Tibial nerve (tissue), 4 donors: ENCODE data around the gene LHFPL3. TPM values are rescaled to one million over a fixed set of nuclear protein-coding genes. Genes with fewer than 3 reads are reported as not detected.

ENCODE experiments used
- DNase-seq, 2 donors: peaks; one replicate each; pipeline ENCODE4 v3.0.0-alpha.2; 2019; ENCODE audit warnings: low spot score in 2 of 2
- H3K27ac ChIP-seq, 4 donors: fragments of 200-600 bp; sonication (generic) in 3 of 4; one replicate each; pipeline ENCODE4 v1.5.1; 2017 to 2019; ENCODE audit warnings: mild to moderate bottlenecking in 1 of 4
- H3K27me3 ChIP-seq, 2 donors: fragments of 200-600 bp; sonication (generic) in 1 of 2; one replicate each; pipeline versions ENCODE4 v1.5.1 to v1.6.0; 2017 to 2019
- H3K36me3 ChIP-seq, 3 donors: fragments of 200-600 bp; sonication (generic); one replicate each; pipeline ENCODE4 v1.5.1; 2018 to 2019
- H3K4me1 ChIP-seq, 4 donors: fragments of 200-600 bp; sonication (generic) in 3 of 4; one replicate each; pipeline ENCODE4 v1.5.1; 2017 to 2019
- H3K4me3 ChIP-seq, 4 donors: fragments of 200-600 bp; sonication (generic) in 3 of 4; one replicate each; pipeline ENCODE4 v1.5.1; 2017 to 2019; ENCODE audit warnings: mild to moderate bottlenecking in 1 of 4, moderate library complexity in 1 of 4
- H3K9me3 ChIP-seq, 4 donors: fragments of 200-600 bp; sonication (generic) in 3 of 4; one replicate each; pipeline ENCODE4 v1.5.1; 2017 to 2019
- EP300 ChIP-seq, 2 donors: sonication (generic); formaldehyde crosslinking; IDR thresholded peaks; one replicate each; pipeline ENCODE4 v1.6.1; 2017; ENCODE audit warnings: antibody characterized with exemption in 2 of 2, mild to moderate bottlenecking in 1 of 2
- POLR2A ChIP-seq, 2 donors: fragments of 450-650 bp; IDR thresholded peaks; one replicate each; pipeline ENCODE4 v1.6.1; 2017; ENCODE audit warnings: antibody characterized with exemption in 2 of 2, mild to moderate bottlenecking in 2 of 2, moderate library complexity in 2 of 2
- WGBS, 2 donors: methylation state at CpG; one replicate each; pipeline ENCODE4 v1.1.5; 2018; 5-methylcytosine and 5-hydroxymethylcytosine counted together
- total RNA-seq, 4 donors: library from RNA; depleted of rRNA; stranded (reverse); fragments of >200 nt; gene quantifications; one replicate each; pipeline ENCODE4 v1.1.0, GENCODE V29; 2016
- TF ChIP-seq, protein P1 (sequence below), 5 experiments: fragments of 200-600 bp in 3 of 5; fragments of 450-650 bp in 2 of 5; sonication (generic) in 3 of 5; IDR thresholded peaks; one replicate each; pipeline ENCODE4 v1.5.1; 2016 to 2019; ENCODE audit warnings: antibody characterized with exemption in 5 of 5, mild to moderate bottlenecking in 3 of 5, moderate library complexity in 2 of 5

The LHFPL3 gene
- total RNA-seq, 4 donors from 2014 or later: not detected

GRCh38 chr7:104791080-104791479, 462.7 kb downstream of the LHFPL3 start:
- H3K36me3 ChIP-seq: no peaks in the 10 kb centered on the region
- no peaks in the 10 kb centered on the region for H3K27me3 ChIP-seq

DNA sequence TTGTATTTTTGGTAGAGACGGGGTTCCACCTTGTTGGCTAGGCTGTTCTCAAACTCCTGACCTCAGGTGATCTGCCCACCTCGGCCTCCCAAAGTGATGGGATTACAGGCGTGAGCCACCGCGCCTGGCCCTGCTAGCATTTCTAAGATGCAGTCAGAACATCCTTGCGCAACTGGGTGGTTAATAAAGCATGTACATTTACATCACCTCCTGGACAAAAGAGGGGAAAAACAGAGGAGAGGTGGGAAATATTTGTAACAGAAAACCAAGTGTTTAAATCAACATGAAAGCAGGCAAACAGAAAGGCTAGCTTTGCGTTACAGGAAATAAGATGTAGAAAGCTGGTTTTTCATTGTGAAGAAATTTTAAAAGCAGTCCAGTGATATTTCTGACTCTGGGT, 464.7 kb downstream of the LHFPL3 start:
- H3K9me3 ChIP-seq: no peaks in the 10 kb centered on the region
- no peak overlapping the region for H3K4me3 ChIP-seq
- no peaks in the 10 kb centered on the region for H3K36me3 ChIP-seq
- no peak overlapping the region for H3K27ac ChIP-seq
- H3K4me1 ChIP-seq: peaks cover 0 to 4% (median 0%) of the 10 kb centered on the region in 4 donors
- no peaks in the 10 kb centered on the region for H3K27me3 ChIP-seq
- WGBS, 2 donors: 92 to 98% methylated on average over 7 of the region's 7 CpGs
- TF ChIP-seq, protein P1, sequence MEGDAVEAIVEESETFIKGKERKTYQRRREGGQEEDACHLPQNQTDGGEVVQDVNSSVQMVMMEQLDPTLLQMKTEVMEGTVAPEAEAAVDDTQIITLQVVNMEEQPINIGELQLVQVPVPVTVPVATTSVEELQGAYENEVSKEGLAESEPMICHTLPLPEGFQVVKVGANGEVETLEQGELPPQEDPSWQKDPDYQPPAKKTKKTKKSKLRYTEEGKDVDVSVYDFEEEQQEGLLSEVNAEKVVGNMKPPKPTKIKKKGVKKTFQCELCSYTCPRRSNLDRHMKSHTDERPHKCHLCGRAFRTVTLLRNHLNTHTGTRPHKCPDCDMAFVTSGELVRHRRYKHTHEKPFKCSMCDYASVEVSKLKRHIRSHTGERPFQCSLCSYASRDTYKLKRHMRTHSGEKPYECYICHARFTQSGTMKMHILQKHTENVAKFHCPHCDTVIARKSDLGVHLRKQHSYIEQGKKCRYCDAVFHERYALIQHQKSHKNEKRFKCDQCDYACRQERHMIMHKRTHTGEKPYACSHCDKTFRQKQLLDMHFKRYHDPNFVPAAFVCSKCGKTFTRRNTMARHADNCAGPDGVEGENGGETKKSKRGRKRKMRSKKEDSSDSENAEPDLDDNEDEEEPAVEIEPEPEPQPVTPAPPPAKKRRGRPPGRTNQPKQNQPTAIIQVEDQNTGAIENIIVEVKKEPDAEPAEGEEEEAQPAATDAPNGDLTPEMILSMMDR (IDR thresholded peaks at IDR 0.05): no peak
- TF ChIP-seq POLR2A (IDR thresholded peaks at IDR 0.05): no peak
- no peak for TF ChIP-seq EP300 (IDR thresholded peaks at IDR 0.05)
- DNase-seq: no peak

More at GRCh38 chr7:104791080-104791479, 462.7 kb downstream of the LHFPL3 start:
- H3K9me3 ChIP-seq: no peaks in the 10 kb centered on the region
- no peak overlapping the region for H3K27ac ChIP-seq
- DNase-seq: no peak
- H3K4me3 ChIP-seq: no peak overlapping the region
- TF ChIP-seq EP300 (IDR thresholded peaks at IDR 0.05) (no peak), POLR2A (IDR thresholded peaks at IDR 0.05) (no peak)
- TF ChIP-seq, protein P1 (IDR thresholded peaks at IDR 0.05): no peak
- H3K4me1 ChIP-seq: peaks cover 0 to 4% (median 0%) of the 10 kb centered on the region in 4 donors

- Histone ChIP-seq H3K4me3 (no peak overlapping the region), H3K27me3 (no peaks in the 10 kb centered on the region), H3K9me3 (no peaks in the 10 kb centered on the region), H3K27ac (no peak overlapping the region), H3K4me1 (peaks cover 0 to 4% (median 0%) of the 10 kb centered on the region in 4 donors), H3K36me3 (no peaks in the 10 kb centered on the region)
- 82 to 89% methylated on average over 3 of the region's 3 CpGs for WGBS, 2 donors
- no peak for DNase-seq
- TF ChIP-seq, protein P1 (IDR thresholded peaks at IDR 0.05): no peak
- no peak for TF ChIP-seq POLR2A (IDR thresholded peaks at IDR 0.05)
- TF ChIP-seq EP300 (IDR thresholded peaks at IDR 0.05): no peak
Measured at GRCh38 chr7:104794154-104794553, 465.8 kb downstream of the LHFPL3 start.

GRCh38 chr7:104794589-104794988, 466.2 kb downstream of the LHFPL3 start:
- no peak overlapping the region for H3K4me3 ChIP-seq
- peaks cover 0 to 4% (median 0%) of the 10 kb centered on the region in 4 donors for H3K4me1 ChIP-seq
- no peaks in the 10 kb centered on the region for H3K9me3 ChIP-seq
- TF ChIP-seq EP300 (IDR thresholded peaks at IDR 0.05): no peak
- TF ChIP-seq, protein P1 (IDR thresholded peaks at IDR 0.05): no peak
- no peak for TF ChIP-seq POLR2A (IDR thresholded peaks at IDR 0.05)
- H3K27me3 ChIP-seq: no peaks in the 10 kb centered on the region
- no peak overlapping the region for H3K27ac ChIP-seq
- DNase-seq: no peak
- WGBS, 2 donors: 63 to 75% methylated on average over 3 of the region's 3 CpGs
- H3K36me3 ChIP-seq: no peaks in the 10 kb centered on the region

- Histone ChIP-seq H3K36me3 (no peaks in the 10 kb centered on the region), H3K27ac (no peak overlapping the region), H3K9me3 (no peaks in the 10 kb centered on the region), H3K27me3 (no peaks in the 10 kb centered on the region), H3K4me1 (peaks cover 0 to 4% (median 0%) of the 10 kb centered on the region in 4 donors), H3K4me3 (no peak overlapping the region)
- DNase-seq: no peak
- WGBS, 2 donors: 39 to 48% methylated on average over 7 of the region's 7 CpGs
- no peak for TF ChIP-seq EP300 (IDR thresholded peaks at IDR 0.05)
- TF ChIP-seq, protein P1 (IDR thresholded peaks at IDR 0.05): no peak
- no peak for TF ChIP-seq POLR2A (IDR thresholded peaks at IDR 0.05)
Measured at GRCh38 chr7:104795086-104795485, 466.7 kb downstream of the LHFPL3 start.
